ENCODE data around the gene OSBPL10. TPM values are rescaled to one million over a fixed set of nuclear protein-coding genes. Genes with fewer than 3 reads are reported as not detected.

The OSBPL10 gene
- total and polyA plus RNA-seq, 2 of the 4 experiments (the other 2 are of a cell fraction): 9.5 to 10.1 TPM

GRCh38 chr3:31882895-31883294, 98.2 kb downstream of the OSBPL10 start:
- Histone ChIP-seq H3K27ac (ENCODE audit: insufficient read depth, low read length) (no peak overlapping the region), H4K5ac (ENCODE audit: low read depth, low read length) (no peak overlapping the region), H3K4ac (ENCODE audit: low read depth, low read length) (no peak overlapping the region), H3K36me3 (ENCODE audit: control insufficient read depth, insufficient read depth, low read length) (no peaks in the 10 kb centered on the region; the same call in 1 of the 2 replicates), H2AK5ac (ENCODE audit: low read depth, low read length) (no peak overlapping the region), H3K4me1 (ENCODE audit: control insufficient read depth, insufficient read depth, low read length) (peaks cover 2% of the 10 kb centered on the region; the same call in 1 of the 2 replicates), H2BK20ac (ENCODE audit: low read depth, low read length) (no peak overlapping the region), H3K23ac (ENCODE audit: low read depth, low read length) (no peak overlapping the region), H3K9me1 (ENCODE audit: insufficient read depth, low read length) (peaks cover 6% of the 10 kb centered on the region; the same call in 1 of the 2 replicates), H3K9ac (ENCODE audit: low read depth, low read length) (no peak overlapping the region), H2BK5ac (ENCODE audit: low read depth, low read length, poor library complexity, severe bottlenecking) (no peak overlapping the region), H2BK15ac (ENCODE audit: low read depth, low read length) (no peak overlapping the region), H3K18ac (ENCODE audit: low read depth, low read length) (no peak overlapping the region), H4K91ac (ENCODE audit: insufficient read depth, low read depth, low read length) (no peak overlapping the region), H4K8ac (ENCODE audit: low read depth in 2 of 2, low read length in 2 of 2) (no peak overlapping the region), H2AFZ (replicated peaks; ENCODE audit: low read length, poor library complexity) (no peak overlapping the region), H3K4me2 (ENCODE audit: low read depth, low read length) (no peak overlapping the region), H3K79me1 (ENCODE audit: low read depth in 1 of 2, low read length in 2 of 2) (peaks cover 3 to 4% of the 10 kb centered on the region in 2 experiments; a peak in 2 of 4 replicates), H3K4me3 (ENCODE audit: insufficient read depth, low read depth, low read length) (no peak overlapping the region), H3K9me3 (ENCODE audit: control insufficient read depth, insufficient read depth, low read length) (no peaks in the 10 kb centered on the region; the same call in 1 of the 2 replicates), H4K20me1 (ENCODE audit: insufficient read depth, low read length) (no peaks in the 10 kb centered on the region; the same call in 1 of the 2 replicates), H2AK9ac (replicated peaks; ENCODE audit: low read depth, low read length, poor library complexity) (no peak overlapping the region), H2BK120ac (ENCODE audit: low read depth, low read length) (no peak overlapping the region), H3K14ac (replicated peaks; ENCODE audit: low read depth, low read length) (no peak overlapping the region), H3K56ac (ENCODE audit: extremely low read depth, insufficient read depth, low read length) (no peak overlapping the region), H3K27me3 (ENCODE audit: control insufficient read depth, insufficient read depth, low read length) (no peaks in the 10 kb centered on the region)
- DNase-seq: no peak
- in situ Hi-C loops (cut with MboI; ENCODE audit: low sequenced_read_pairs): no loop called here
- ChIA-PET CTCF (no interaction called here), POLR2A (ENCODE audit: unreplicated experiment) (no interaction called here)
- dilution Hi-C loops (cut with HindIII; ENCODE audit: low sequenced_read_pairs, unreplicated experiment): no loop called here
- BruUV-seq (replicated peaks): no TSS peak
- no CpG with 5 or more reads among the region's 3 CpGs for WGBS, 2 experiments (ENCODE audit: extremely low coverage in 2 of 2, insufficient read length in 1 of 2)
- intact Hi-C loops (cut with micrococcal nuclease): no loop called here
- TF ChIP-seq CHD1 (IDR thresholded peaks at IDR 0.05; ENCODE audit: low read depth, low read length) (no peak), POLR2A (IDR thresholded peaks at IDR 0.05; ENCODE audit: low read depth, low read length) (no peak), MAZ (IDR thresholded peaks at IDR 0.05; ENCODE audit: borderline replicate concordance, low read depth, low read length) (no peak), MAFK (IDR thresholded peaks at IDR 0.05; ENCODE audit: low read depth, low read length) (no peak), FOS (IDR thresholded peaks at IDR 0.05; ENCODE audit: low read depth, low read length) (no peak), SMC3 (IDR thresholded peaks at IDR 0.05; ENCODE audit: low read depth, low read length) (no peak), RAD21 (IDR thresholded peaks at IDR 0.05; ENCODE audit: low read length) (no peak), MXI1 (IDR thresholded peaks at IDR 0.05; ENCODE audit: borderline replicate concordance, low read depth, low read length) (no peak), RCOR1 (IDR thresholded peaks at IDR 0.05; ENCODE audit: insufficient replicate concordance, low read length) (no peak), BHLHE40 (IDR thresholded peaks at IDR 0.05; ENCODE audit: low read depth, low read length) (no peak), NFE2L2 (IDR thresholded peaks at IDR 0.05; ENCODE audit: low read depth, low read length) (no peak), CEBPB (IDR thresholded peaks at IDR 0.05; ENCODE audit: low read depth, low read length) (no peak)
- ATAC-seq (ENCODE audit: low read depth): no peak
